Central memory CD4-positive, alpha-beta T cell (primary cell): ENCODE data around the gene IGSF3.
A peak's percentile ranks its signal among the peaks of the same experiment; 100 is the strongest.
"Not testable (repeated sequence)": the region's sequence is repeated elsewhere in the genome, so short reads cannot be mapped to it uniquely, and the experiment has no call there.

Experiments used
- DNase-seq: peaks from one replicate; pipeline ENCODE4 v3.0.0; 2022

The IGSF3 gene

DNA sequence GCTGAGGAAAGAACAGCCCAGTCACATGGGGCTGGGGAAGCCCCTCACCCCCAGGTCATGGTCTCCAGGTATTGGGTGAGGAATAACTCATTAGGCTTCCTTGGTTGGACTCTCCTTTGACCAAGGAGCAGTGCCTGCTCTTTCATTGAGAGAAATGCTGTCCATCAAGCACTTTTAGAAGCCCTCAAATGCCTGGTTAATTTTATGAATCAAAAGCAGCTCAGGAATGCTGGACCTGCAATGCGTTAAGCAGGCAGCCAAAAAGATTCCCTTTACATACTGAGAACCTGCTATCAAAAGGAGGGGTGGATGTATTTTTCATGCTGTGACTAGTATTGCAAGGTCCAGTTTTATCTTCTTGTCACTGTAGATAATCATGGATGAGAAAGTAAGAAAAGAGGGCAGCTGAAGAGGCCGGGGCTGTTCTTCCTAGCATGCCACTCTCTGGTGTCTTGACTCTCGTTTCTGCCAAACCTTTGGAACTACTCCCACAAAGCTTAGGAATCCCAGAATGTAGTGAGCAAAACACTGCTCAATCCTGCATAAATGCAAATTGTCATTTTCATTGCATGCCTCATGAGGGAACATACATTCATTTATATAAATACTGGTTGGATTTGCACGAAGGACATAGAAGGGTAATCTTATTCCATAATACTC is 94.6 kb downstream of the IGSF3 start:
- DNase-seq: no peak

DNA sequence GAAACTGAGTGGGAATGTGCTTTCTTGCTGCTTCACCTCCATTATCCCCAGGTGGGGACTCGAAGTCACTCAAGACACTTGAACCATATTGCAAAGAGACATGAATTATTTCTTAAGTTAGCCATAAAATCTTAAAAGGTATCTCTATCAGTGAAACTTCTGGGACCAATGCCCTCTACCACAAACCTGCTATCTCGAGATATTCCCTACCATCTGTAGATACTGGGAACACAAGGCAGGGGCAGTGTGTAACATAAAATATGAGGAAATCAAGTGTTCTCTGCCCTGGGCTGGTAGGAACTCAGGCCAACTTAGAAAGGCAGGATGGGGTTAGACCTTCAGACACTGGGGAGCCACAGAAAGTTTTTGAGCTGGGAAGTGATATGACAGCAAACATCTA is 95.4 kb downstream of the IGSF3 start:
- DNase-seq: no peak

DNA sequence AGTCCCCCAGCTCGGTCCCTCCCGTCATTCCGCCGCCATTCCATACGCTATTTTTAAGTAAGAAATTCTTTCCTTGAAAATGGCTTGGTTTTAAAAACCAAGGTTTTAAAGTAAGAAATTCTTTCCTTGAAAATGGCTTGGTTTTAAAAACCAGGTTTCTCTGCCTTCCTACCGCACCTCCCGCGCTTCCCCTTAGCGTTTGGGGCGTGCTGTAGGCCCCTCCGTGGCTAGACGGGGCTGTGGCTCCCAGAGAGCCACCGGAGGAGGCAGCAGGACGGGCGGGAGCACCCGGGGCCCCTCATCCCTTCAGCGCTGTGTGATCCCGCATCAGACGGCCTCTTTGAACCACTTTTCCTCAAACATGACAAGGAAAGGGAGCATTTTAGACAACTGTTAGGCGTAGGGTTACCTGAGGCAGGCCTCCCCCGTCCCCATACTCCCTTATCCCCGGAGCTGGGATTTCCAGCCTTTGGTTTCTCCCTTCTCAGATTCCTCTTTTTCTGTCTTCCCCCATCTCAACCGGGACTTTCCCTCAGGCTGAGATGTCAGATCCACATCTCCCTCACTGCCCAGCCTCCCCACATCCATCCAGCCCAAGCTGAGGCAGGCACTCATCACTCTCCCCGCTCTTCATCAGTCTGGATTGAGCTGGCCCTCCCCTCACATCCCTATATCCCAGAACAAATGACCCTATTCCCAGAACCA is 96.2 kb downstream of the IGSF3 start:
- DNase-seq: no peak

DNA sequence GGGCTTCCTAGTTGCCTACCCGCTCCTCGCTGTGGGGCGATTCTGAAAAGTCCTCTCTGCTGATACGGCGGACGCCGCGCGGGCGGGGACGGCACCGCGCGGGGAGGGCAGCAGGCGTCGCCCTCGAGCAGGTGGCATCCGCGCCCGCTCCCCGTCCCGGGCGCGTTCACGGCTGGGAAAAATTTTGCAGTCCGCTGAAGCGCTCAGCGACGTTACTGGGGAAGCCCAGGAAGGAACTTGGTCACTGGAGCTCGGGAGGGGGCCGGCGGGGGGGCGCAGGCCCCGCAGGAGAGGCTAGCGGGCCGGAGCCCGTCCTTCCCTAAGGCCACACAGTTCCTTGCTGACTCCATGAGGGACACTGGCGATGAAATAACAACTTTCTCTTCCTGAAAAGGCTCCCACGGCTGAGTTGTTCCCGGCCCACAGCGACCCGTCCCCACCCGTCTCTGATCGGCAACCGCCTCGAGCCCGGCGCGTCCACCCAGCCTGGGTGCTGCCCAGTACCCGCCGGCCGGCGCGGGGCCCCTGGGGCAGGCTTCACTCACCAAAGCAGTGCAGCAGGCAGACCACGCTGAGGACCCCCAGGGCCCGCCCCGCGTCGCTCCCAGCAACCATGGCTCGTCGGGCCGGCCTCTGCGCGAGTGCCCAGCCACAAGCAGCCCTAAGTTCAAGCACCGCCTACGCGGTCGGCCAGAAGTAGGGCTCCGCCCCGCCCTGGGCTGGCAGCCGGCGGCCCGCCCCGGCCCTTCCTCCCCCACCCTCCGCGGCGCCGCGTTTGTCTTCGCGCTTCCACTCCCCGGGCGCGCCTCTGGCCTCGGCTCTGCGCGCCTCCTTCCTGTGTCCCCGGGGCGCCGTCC is 96.9 kb downstream of the IGSF3 start, which contains the start of gene CD58:
TSS of gene CD58 (minus strand) at position 669 of the 857 bp plus-strand sequence. CDS start at position 615, 54 bp downstream.
- peak; percentile 72 for DNase-seq

DNA sequence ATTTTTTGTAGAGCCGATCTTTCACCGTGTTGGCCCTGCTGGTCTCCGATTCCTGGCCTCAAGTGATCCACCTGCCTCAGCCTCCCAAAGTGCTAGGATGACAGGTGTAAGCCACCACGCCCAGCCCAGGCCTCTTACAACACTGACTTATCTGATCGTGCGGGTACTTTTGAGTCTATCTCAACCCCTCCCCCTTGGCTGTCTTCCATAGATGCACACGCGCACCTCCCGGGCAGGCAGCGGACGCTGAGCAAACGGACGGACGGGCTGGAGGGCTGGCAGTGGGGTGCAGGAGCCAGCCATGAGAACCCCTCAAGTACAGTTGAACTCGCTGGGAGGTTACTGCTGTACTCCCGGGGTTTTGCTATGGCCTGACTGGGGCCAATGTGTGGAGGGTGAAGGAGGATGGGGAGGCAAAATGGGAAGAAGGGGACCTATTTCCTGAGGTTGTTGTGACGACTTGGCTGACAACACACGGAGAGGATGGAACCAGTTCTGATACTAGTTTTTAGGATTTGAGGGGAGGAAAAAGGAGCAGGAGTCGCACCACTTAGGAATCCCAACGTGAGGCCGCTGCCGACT is 97.7 kb downstream of the IGSF3 start:
- DNase-seq: peak; percentile 64

DNA sequence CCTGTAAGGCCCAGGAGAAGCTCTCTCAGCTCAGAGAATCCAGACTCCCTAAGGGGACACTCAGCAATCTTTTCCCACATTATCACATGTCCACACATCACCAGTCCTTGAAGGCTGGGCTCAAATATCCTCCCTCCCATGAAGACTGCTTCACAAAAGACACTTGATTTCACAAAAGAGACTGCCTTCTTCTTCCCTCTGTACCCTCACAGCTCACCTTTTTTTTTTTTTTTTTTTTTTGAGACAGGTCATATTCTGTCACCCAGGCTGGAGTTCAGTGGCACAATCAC is 98.2 kb downstream of the IGSF3 start:
- DNase-seq: no peak

DNA sequence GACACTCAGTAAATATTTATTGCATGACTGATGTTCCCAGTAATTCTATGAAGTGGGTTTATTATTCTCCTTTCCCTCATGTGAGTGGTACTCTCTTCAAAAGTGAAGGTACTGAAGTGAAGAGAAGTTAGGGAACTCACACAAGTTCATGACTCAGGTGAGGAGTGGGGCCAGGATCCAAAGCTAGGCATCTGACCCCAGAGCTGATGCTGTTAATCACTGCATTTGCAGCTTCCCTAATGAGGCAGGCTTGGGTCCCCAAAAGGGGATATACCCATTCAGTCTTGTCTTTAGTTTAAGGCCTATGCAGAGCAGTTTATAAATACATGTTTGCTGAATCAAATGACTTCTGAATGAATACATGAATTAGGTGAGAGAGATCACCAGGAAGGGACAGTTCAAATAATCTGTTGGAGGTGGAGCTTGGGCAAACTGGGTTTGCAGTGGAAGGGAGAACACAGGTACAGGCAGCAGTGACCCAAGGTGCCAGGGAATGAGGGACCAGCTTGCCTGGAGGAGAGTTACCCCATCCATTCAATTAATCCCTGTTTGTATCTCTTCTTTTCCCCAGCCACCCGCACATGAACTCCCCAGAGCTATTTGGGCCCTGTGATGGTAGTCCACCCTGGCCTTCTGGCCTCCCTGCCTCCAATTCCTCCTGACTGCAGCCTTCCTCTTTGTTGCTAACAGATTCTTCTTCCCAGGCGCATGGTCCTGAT is 98.7 kb downstream of the IGSF3 start:
- no peak for DNase-seq

DNA sequence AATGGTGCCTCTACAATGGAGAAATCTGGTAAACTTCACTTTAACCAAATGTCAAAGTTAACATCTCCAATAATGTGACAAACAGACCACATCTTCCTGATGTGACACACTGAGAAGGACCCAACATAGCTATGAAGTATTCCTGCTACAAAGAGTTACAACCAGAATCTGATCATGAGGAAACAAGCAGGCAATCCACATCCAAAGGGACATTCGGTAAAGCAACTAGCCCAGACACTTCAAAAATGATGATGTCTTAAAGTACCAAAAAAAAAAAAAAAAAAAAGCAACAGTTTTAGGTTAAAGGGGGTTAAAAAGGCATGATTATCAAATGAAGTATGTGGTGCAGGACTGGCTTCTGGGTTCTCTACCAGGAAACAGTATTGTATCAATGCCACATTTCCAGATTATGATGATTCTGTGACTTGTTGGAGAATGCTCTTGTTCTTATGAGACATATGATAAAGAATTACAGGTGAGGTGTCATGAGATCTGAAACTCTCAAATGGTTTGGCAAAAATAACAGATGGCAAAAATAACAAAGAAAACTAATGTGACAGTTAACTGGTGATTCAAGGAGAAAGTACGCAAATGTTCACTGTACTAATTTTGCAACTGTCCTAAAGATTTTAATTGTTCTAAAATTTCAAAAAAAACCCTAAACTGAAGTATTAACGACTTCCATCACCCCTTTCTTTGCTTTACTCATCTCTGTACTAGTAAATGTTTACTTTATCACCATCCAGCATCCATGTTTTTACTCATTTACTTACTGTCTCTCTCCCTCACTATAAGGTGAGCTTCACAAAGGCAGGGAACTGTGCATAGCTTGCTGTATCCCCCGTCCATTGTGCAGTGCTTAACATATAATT is 99.5 kb downstream of the IGSF3 start:
- DNase-seq: no peak

DNA sequence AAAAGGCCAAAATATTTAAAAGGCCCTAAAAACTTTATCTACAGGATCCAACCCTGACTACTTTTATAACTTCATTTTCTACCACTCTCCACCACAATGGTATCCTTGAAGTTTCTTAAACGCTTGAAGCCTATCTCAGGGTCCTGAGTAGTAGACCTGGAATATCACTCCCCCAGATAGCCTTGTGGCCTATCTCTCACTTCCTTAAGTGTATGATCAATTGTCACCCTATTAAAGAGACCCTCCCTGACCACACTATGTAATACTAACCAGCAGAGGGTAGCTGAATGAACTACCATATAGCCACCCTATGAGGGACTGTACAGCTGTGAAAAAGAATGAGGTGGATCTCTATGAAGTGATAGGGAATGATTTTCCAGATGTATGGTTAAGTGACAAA is 102.3 kb downstream of the IGSF3 start:
- DNase-seq: no peak

DNA sequence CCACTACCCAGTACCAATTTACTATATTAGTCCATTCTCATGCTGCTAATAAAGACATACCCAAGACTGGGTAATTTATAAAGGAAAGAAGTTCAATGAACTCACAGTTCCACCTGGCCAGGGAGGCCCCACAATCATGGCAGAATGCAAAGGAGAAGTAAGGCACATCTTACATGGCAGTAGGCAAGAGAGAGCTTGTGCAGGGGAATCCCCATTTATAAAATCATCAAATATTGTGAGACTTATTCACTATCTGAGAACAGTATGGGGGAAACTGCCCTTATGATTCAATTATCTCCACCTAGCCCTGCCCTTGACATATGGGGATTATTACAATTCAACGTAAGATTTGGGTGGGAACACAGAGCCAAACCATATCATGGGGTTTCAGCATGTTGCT is 103.1 kb downstream of the IGSF3 start:
- DNase-seq: no peak

DNA sequence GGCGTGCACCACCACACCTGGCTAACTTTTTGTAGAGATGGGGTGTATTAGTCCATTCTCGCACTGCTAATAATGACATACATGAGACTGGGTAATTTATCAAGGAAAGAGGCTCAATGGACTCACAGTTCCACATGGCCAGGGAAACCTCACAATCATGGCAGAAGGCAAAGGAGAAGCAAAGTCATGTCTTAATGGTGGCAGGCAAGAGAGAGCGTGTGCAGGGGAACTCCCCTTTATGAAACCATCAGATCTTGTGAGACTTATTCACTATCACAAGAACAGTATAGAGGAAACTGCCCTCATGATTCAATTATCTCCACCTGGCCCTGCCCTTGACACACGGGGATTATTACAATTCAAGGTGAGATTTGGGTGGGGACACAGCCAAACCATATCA is 105.1 kb downstream of the IGSF3 start:
- not testable (repeated sequence) for DNase-seq

DNA sequence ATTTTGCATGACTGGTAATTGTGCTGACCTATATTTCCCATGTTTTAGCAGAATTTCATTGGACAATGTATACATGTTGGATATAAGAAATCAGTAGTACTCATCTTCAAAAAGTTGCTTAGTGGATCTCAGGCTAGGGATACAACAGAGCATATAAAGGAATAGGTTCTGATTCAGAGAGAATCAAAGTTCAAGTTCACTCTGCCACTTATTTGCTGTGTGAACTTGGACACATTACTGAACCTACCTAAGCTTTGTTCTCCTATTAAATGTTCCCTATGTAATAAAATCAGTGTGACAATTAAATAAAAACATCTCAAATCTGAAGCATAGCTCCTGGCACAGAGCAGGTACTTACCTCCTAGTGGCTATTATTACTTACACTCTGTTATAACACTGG is 106.0 kb downstream of the IGSF3 start:
- DNase-seq: no peak

DNA sequence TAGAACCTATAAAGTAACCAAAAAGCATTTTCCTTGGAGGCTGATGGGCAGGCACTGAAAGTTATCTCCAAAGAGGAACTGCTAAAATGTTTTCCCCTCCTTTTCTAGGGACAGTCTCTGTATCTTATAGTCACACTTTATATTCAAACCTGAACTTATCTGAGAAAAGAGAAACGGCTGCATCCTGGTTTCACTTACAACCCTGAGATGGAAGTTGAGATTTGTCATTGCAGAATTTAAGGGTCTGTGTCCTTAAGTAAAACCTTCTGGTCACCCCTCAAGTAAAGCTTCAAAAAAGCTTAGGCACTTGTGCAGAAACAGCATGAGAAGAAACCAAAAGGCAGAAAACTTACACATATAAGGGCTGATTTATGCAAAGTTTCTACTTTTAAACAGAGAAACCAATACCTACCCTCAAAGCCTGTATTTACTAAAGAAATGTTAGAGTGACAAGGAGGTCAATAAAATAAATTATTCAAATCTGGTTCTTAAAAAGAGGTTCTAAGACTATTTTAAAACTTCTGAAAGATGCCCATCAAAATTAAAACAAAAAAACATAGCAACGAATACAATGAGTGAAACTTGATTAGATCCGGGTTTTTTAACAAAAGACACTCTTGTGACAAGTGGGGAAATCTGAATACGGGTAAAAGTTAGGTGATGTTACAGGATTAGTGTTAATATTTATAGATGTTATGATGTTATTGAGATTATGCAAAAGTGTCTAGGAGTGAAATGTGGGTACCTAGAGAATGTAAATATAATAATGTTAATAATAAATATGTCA is 106.6 kb downstream of the IGSF3 start:
- no peak for DNase-seq

DNA sequence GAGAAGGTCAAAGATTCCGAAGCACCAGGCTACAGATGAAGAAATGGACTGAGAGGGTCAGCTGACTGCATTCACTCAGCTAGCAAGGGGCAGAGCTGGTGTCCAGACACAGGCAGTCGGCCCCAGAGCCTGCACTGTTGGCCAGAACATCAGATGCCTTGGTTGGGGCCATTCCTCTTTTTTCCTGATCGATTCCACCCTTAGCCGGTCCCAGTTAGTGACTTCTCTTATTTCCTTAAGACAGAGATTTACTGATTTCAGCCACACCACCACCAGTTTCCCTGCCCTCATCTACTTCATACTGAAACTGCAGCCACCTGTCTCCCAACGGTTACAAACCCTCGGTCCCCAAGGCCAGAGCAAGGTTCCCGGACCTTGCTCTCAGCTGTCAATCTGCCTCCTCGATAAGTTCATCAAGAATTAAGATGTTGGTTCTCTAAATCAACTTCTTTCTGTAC is 108.2 kb downstream of the IGSF3 start:
- DNase-seq: no peak

DNA sequence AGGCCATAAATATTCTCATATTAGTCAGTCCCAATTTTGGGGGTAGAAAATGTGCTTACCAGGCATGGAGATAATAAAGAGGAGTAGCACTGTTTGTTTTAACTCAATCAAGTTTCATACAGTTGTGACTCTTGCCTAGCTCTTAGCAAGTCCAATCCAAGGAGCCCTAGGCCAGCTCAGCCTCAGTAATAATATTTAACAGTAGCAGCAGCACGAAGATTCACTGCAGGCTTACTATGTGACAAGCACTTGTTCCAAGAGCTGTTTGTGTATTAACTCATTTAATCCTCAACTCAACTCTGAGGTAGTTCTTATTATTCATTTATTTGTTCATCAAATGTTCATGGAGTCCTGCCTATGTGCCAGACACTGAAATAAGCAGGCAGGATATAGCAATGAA is 109.0 kb downstream of the IGSF3 start:
- DNase-seq: no peak

DNA sequence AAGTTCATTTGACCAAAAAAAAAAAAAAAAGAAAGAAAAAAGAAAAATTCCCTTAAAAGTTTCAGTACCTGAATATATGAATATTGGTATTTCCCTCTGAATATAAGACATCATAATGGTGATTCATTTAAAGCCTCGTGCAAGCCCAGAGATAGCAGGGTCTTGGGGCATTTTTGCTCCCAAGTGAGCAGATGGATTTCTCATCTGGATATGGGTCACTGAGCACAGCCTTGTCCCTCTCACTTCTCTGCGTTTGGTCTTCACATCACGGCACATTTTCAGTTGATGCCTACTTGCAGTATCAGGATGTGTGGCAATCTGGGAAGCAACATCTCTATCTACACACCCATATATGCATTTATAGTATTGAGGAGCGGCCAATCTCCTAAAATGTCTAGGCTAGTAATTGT is 109.4 kb downstream of the IGSF3 start:
- DNase-seq: no peak

DNA sequence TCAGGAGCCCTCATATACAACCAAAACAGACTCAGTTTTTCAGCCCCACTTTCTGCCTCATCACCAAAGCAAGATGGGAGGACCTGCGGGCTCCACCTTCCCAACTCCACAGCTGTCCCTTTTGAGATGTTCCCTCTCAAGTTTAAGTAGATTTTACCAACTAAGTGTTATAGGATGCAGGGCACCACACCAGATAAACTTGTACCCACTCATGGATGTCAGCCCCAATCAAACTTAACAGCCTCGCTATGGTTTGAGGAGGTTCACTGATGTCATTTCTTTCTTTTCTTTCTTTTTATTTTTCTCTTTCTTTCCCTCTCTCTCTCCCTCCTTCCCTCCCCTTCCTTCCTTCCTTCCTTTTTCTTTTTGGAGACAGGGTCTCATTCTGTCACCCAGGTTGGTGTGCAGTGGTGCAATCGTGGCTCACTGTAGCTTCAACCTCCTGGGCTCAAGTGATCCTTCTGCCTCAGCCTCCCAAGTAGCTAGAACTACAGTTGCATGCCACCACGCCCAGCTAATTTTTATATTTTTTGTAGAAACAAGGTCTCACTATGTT is 110.1 kb downstream of the IGSF3 start:
- DNase-seq: no peak

DNA sequence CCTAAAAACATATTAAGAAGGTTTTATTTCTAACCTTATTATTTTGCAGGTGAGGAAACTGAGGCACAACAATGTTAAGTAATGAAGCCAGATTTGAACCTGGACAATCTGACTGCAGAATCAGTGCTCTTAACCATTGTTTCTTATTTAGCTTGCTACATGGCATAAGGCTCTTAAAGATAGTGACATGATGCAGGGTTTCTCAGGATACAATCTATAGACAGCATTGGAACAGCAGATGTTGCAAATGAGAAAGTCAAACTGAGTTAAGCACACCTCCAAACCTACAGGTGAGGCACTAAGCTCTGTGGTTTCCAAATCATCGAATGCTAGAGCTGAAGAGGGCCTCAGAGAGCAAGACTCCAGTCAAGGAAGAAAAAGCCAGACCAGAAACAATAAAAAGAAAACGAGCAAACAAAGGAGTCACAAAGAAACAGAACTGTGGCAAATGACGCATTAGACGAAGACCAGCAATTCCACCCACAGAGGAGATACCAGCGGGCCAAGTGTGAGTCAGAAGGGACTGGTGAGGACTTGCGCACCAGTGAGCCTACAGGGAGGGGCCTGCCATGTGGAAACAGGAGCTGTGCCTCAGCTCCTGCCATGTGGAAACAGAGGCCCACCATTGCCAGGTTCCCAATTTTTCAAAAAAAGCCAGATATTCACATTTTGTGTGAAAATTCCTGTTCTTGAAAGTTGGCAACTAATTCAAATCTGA is 111.1 kb downstream of the IGSF3 start:
- DNase-seq: peak; percentile 77

DNA sequence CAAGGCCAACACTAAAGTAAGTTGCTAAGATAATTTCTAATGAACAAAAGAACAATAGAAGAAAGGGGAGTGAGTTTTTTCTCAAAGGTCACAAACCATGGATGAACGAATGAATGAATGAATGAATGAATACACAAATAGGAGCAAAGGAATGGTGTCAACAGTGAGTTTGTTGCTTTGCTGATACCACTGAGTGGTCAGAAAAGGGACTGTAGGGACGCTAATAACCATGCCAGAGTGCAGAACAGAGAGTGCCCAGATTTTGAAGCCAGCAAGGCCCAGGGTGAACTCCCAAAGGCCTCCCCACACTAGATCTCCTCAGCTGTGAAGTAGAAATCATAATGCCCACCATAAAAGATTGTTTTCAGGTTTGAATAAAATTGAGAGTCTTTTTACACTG is 112.6 kb downstream of the IGSF3 start:
- DNase-seq: no peak
